Uterus (tissue), 2 donors: Measurements from ENCODE around the gene CASK.

ENCODE experiments used
- CTCF ChIP-seq, 4 experiments: fragments of 200-600 bp in 2 of 4; fragments of 450-650 bp in 2 of 4; sonication (generic) in 2 of 4; IDR thresholded peaks; one replicate each; pipeline ENCODE4 v1.5.1; 2016 to 2019; ENCODE audit warnings: antibody characterized with exemption in 4 of 4, mild to moderate bottlenecking in 2 of 4, moderate library complexity in 1 of 4
- POLR2A ChIP-seq, 2 donors: fragments of 450-650 bp; IDR thresholded peaks; one replicate each; pipeline ENCODE4 v1.6.1; 2016; ENCODE audit warnings: antibody characterized with exemption in 2 of 2, mild to moderate bottlenecking in 1 of 2, moderate library complexity in 1 of 2

- TF ChIP-seq CTCF (IDR thresholded peaks at IDR 0.05), result no peak
- no peak for TF ChIP-seq POLR2A (IDR thresholded peaks at IDR 0.05)
These were observed 252.3 kb downstream of the CASK start for GRCh38 chrX:41671082-41671481.
